GM23338 (cell line): ENCODE measurements around the gene CDKAL1. TPM values are rescaled to one million over a fixed set of nuclear protein-coding genes. Genes with fewer than 3 reads are reported as not detected.

ENCODE experiments used
- ATAC-seq: fragments of 200-7000 bp; cut with Tn5 transposase; 3 replicates; pipeline ENCODE4 v1.9.1; 2020
- DNase-seq: peaks from one replicate; pipeline ENCODE4 v3.0.0-alpha.2; 2015; ENCODE audit warnings: low spot score
- H2AFZ ChIP-seq: fragments of 200-600 bp; sonication (generic); 2 replicates; pipeline ENCODE4 v1.8.0; 2016; ENCODE audit warnings: antibody characterized with exemption, mild to moderate bottlenecking, moderate library complexity
- H3F3A ChIP-seq: fragments of 200-600 bp; sonication (generic); replicated peaks from 2 replicates; pipeline ENCODE4 v1.8.0; 2017; ENCODE audit warnings: antibody characterized with exemption, mixed run types, low read depth
- H3K27ac ChIP-seq: fragments of 200-600 bp; sonication (generic); 2 replicates; pipeline ENCODE4 v1.6.1; 2016; ENCODE audit warnings: low read depth
- H3K27me3 ChIP-seq: fragments of 200-600 bp; sonication (generic); 2 replicates; pipeline ENCODE4 v1.8.0; 2016; ENCODE audit warnings: mild to moderate bottlenecking, mixed run types, moderate library complexity; ENCODE audit not compliant: insufficient read depth
- H3K36me3 ChIP-seq: fragments of 200-600 bp; sonication (generic); 2 replicates; pipeline ENCODE4 v1.8.0; 2016; ENCODE audit warnings: mild to moderate bottlenecking; ENCODE audit not compliant: insufficient read depth
- H3K4me1 ChIP-seq: fragments of 200-600 bp; sonication (generic); 2 replicates; pipeline ENCODE4 v1.8.0; 2016; ENCODE audit warnings: mild to moderate bottlenecking, moderate library complexity; ENCODE audit not compliant: insufficient read depth
- H3K4me2 ChIP-seq: fragments of 200-600 bp; sonication (generic); 2 replicates; pipeline ENCODE4 v1.7.1; 2017; ENCODE audit warnings: mixed run types
- H3K4me3 ChIP-seq: fragments of 200-600 bp; sonication (generic); 2 replicates; pipeline ENCODE4 v1.6.1; 2016; ENCODE audit warnings: mixed run types
- H3K79me2 ChIP-seq: fragments of 200-600 bp; sonication (generic); replicated peaks from 2 replicates; pipeline ENCODE4 v1.8.0; 2017; ENCODE audit warnings: mild to moderate bottlenecking; ENCODE audit not compliant: insufficient read depth
- H3K9me2 ChIP-seq: fragments of 200-600 bp; sonication (generic); 2 replicates; pipeline ENCODE4 v1.8.0; 2017; ENCODE audit not compliant: insufficient read depth
- H4K20me1 ChIP-seq: fragments of 200-600 bp; sonication (generic); replicated peaks from 2 replicates; pipeline ENCODE4 v1.8.0; 2017; ENCODE audit warnings: mild to moderate bottlenecking; ENCODE audit not compliant: insufficient read depth
- H3K27ac Mint-ChIP-seq: 2 replicates; pipeline ENCODE4 v1.8.0; 2020; ENCODE audit warnings: inconsistent platforms, mild to moderate bottlenecking, moderate library complexity, mixed read lengths
- H3K27me3 Mint-ChIP-seq: 3 replicates; pipeline ENCODE4 v1.8.0; 2022; ENCODE audit warnings: low read depth, mild to moderate bottlenecking, moderate library complexity, mixed read lengths, inconsistent platforms; ENCODE audit not compliant: insufficient read depth, poor library complexity
- H3K36me3 Mint-ChIP-seq: 3 replicates; pipeline ENCODE4 v1.8.0; 2021; ENCODE audit warnings: low read depth, mild to moderate bottlenecking, inconsistent platforms, moderate library complexity, mixed read lengths
- H3K4me1 Mint-ChIP-seq: 3 replicates; pipeline ENCODE4 v1.8.0; 2020; ENCODE audit warnings: mild to moderate bottlenecking, inconsistent platforms, mixed read lengths
- H3K4me3 Mint-ChIP-seq: 3 replicates; pipeline ENCODE4 v1.8.0; 2021; ENCODE audit warnings: moderate library complexity, mild to moderate bottlenecking, inconsistent platforms, mixed read lengths
- H3K9me3 Mint-ChIP-seq: 3 replicates; pipeline ENCODE4 v1.8.0; 2020; ENCODE audit warnings: moderate library complexity, mild to moderate bottlenecking, inconsistent platforms, mixed read lengths
- CREB1 ChIP-seq: fragments of 250-450 bp; sonication (Bioruptor Pico); IDR thresholded peaks from 2 replicates; pipeline ENCODE4 v1.5.0; 2020; ENCODE audit warnings: low read depth, mild to moderate bottlenecking, moderate library complexity
- CTCF ChIP-seq, 2 experiments: fragments of 200-600 bp in 1 of 2; sonication (generic) in 1 of 2; conservative IDR thresholded peaks; 2 replicates each; pipeline versions ENCODE4 v1.5.1 to v1.6.1; 2016 to 2017; ENCODE audit warnings: antibody characterized with exemption in 2 of 2, low read depth in 2 of 2, mild to moderate bottlenecking in 2 of 2, moderate library complexity in 1 of 2
- ETS1 ChIP-seq: IDR thresholded peaks from 2 replicates; pipeline ENCODE4 v1.6.1; 2016; ENCODE audit warnings: antibody characterized with exemption
- EZH2 ChIP-seq: fragments of 200-600 bp; sonication (generic); IDR thresholded peaks from one replicate; pipeline ENCODE4 v1.8.0; 2017; ENCODE audit warnings: antibody characterized with exemption, mild to moderate bottlenecking, low read depth; ENCODE audit not compliant: unreplicated experiment
- EZH2phosphoT487 ChIP-seq: fragments of 200-600 bp; sonication (generic); IDR thresholded peaks from one replicate; pipeline ENCODE4 v1.8.1; 2018; ENCODE audit warnings: antibody characterized with exemption; ENCODE audit not compliant: unreplicated experiment
- JUNB ChIP-seq: IDR thresholded peaks from one replicate; pipeline ENCODE4 v1.6.1; 2016; ENCODE audit warnings: antibody characterized with exemption; ENCODE audit not compliant: unreplicated experiment
- NANOG ChIP-seq: IDR thresholded peaks from 2 replicates; pipeline ENCODE4 v1.6.1; 2016; ENCODE audit warnings: antibody characterized with exemption, borderline replicate concordance
- POLR2AphosphoS5 ChIP-seq: IDR thresholded peaks from 2 replicates; pipeline ENCODE4 v1.6.1; 2016; ENCODE audit warnings: antibody characterized with exemption, low read depth
- REST ChIP-seq: IDR thresholded peaks from one replicate; pipeline ENCODE4 v1.6.1; 2018; ENCODE audit warnings: antibody characterized with exemption; ENCODE audit not compliant: unreplicated experiment
- STAT1 ChIP-seq: IDR thresholded peaks from one replicate; pipeline ENCODE4 v1.6.1; 2016; ENCODE audit warnings: antibody characterized with exemption; ENCODE audit not compliant: unreplicated experiment
- ZNF114 ChIP-seq: fragments of 250-450 bp; sonication (Bioruptor Pico); IDR thresholded peaks from 2 replicates; pipeline ENCODE4 v1.5.0; 2020; ENCODE audit warnings: mild to moderate bottlenecking, moderate library complexity
- ZNF331 ChIP-seq: fragments of 250-450 bp; sonication (Bioruptor Pico); IDR thresholded peaks from 2 replicates; pipeline ENCODE4 v1.5.0; 2020; ENCODE audit warnings: low read depth, mild to moderate bottlenecking, moderate library complexity
- ZNF462 ChIP-seq: fragments of 250-450 bp; sonication (Bioruptor Pico); IDR thresholded peaks from 2 replicates; pipeline ENCODE4 v1.5.0; 2020; ENCODE audit warnings: mild to moderate bottlenecking, moderate library complexity
- polyA plus RNA-seq: library from polyadenylated mRNA; unstranded; fragments of >200 nt; fragmentation: Nextera tagmentation; extraction: Ambion mirVana; gene quantifications from 2 replicates; pipeline ENCODE4 v1.2.1, GENCODE V29; 2016
- total RNA-seq: library from RNA; depleted of rRNA; stranded (reverse); fragments of >200 nt; shearing (Covaris generic); gene quantifications from 2 replicates; pipeline ENCODE4 v1.2.3, GENCODE V29; 2014

The CDKAL1 gene
- total and polyA plus RNA-seq, 2 experiments from 2014 or later, result 17.8 to 35.0 TPM

- no peak overlapping the region for H3K4me3 Mint-ChIP-seq
- no peak overlapping the region for H3K27ac Mint-ChIP-seq
- Histone ChIP-seq H3K4me3 (no peak overlapping the region), H4K20me1 (peaks cover 5% of the 10 kb centered on the region; the same call in 1 of the 2 replicates), H3K27ac (peak overlapping the region; percentile 16; the same call in 1 of the 2 replicates), H3F3A (0 out of 2 replicates have a peak, but pooled peaks cover 7% of the 10 kb centered on the region), H3K9me2 (no peaks in the 10 kb centered on the region), H3K4me2 (no peak overlapping the region), H2AFZ (no peak overlapping the region), H3K79me2 (no peaks in the 10 kb centered on the region), H3K36me3 (no peaks in the 10 kb centered on the region), H3K4me1 (peaks cover 3% of the 10 kb centered on the region; the same call in 1 of the 2 replicates), H3K27me3 (no peaks in the 10 kb centered on the region)
- ATAC-seq, result no peak
- no peak for DNase-seq
- peaks cover under 1% of the 10 kb centered on the region; the same call in 1 of the 3 replicates for H3K36me3 Mint-ChIP-seq
- TF ChIP-seq POLR2AphosphoS5 (no peak), ZNF462 (no peak), EZH2phosphoT487 (no peak), EZH2 (no peak), STAT1 (no peak), JUNB (no peak), NANOG (no peak), ETS1 (no peak), CREB1 (CRISPR knock-in tag) (no peak), ZNF331 (no peak), REST (no peak), CTCF (conservative IDR thresholded peaks at IDR 0.05; ENCODE audit: low read depth in 2 of 2) (no peak), ZNF114 (CRISPR knock-in tag) (no peak)
- H3K9me3 Mint-ChIP-seq, result no peaks in the 10 kb centered on the region
- no peaks in the 10 kb centered on the region for H3K27me3 Mint-ChIP-seq
- H3K4me1 Mint-ChIP-seq, result peaks cover 1% of the 10 kb centered on the region
These were observed 36.8 kb upstream of the CDKAL1 start for GRCh38 chr6:20497216-20498040.
